Measurements from ENCODE around the gene ZNF75A. TPM values are rescaled to one million over a fixed set of nuclear protein-coding genes. Genes with fewer than 3 reads are reported as not detected.

Gene ZNF75A
- 10 to 100 TPM; 44.3 to 47.9 TPM for total RNA-seq

GRCh38 chr16:3305109-3306068 lies at the start of gene ZNF75A, which contains the start of gene TIGD7:
TSS of gene ZNF75A (plus strand) at chr16:3305497. CDS start at chr16:3308429, 2,932 bp downstream.
TSS of gene TIGD7 (minus strand) at chr16:3305430. CDS start at chr16:3300614, 4,816 bp downstream.

DNA sequence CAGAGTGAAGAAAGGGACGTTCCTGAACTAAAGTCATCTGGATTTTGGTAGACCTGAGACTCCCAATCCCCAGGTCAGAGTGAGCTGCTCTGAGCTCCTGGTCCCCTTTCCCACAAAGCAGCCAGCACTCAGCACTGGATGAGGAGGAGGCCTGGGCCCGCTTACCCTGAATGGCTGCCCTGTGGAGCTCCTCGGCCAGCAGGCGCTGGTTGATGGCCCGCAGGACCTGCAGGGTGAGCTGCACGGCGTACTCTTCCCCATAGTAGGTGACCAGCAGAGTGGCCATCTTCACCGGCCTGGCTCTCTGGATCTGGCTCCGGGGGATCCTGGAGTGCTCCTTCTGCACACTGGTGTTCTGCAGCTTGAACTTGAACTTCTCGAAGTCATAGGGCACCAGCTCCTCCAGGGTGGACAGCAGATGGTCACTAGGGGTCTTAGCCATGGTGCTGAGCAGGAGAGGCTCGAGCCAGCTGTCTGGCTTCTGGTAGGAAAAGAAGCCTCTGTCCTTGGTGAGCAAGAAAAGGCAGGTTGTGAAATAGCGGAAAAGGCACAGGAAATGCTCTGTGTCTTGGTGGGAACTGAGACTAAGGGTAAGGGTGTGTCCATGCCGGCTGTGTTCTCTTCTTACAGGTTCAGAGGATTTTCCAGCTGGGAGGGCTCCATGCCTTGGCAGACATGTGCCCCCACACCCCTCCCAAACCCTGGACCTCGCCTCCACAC lies 49.0 kb upstream of the ZNF75A start, which contains the start of gene MEFV:
Gene MEFV (minus strand): TSS at position 488 of the 720 bp plus-strand sequence. CDS start 46 bp downstream, at position 442.

DNA sequence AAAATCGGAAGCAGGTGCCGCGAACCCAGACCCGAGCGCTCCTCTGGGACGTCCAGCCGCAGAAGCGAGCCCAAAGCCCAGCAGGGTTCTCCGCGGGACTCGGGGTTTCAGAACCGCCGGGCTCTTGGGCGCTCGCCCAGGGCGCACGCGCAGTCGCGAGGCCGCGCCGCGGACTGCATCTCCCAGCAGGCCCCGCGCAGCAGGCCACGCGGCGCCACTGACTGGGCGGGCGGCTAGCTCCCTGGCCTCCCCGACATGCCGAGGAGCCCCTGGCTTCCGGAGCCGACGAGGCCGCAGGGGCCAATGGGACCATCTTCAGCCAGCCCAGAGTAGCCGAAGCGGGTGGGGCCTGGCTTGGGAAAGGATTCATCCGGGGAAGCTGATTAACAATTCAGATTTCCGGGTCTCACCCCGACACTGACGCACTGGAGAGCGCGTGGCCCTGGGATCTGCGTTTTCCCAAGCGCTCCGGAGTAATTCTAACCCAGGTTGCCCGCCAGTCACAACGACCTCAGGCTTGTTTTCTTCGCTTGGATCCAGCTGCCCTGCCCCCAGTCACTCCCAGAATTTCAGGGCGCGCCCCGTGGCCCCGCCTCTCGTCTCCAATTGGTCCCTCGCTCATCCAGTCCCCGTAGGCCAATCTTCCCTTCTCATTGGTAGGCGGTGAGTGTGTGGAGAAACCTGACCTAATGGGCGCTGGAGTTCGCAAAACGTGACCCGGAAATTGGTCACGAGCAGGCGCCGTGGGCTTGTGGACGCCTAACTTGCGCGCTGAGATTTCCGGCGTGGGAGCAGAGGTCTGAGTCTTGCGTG lies 22.4 kb upstream of the ZNF75A start, which contains the start of gene ZNF263:
Gene ZNF263 (plus strand): TSS at position 762 of the 813 bp plus-strand sequence. CDS start 328 bp downstream, outside the sequence.

GRCh38 chr16:3355589-3355988 lies 50.3 kb downstream of the ZNF75A start, which contains the start of gene OR2C1:
TSS of gene OR2C1 (plus strand) at chr16:3355889. CDS start at chr16:3355941, 52 bp downstream.

Other genes starting within 250 kb of the ZNF75A start
- 1,000 to 10,000 TPM; 2,121 to 2,176 TPM for gene IL32, start 239.9 kb upstream of the ZNF75A start, total RNA-seq
- gene ZSCAN10, start 206.2 kb upstream of the ZNF75A start, total RNA-seq: under 1 TPM; 0.24 to 0.28 TPM
- gene ZNF205, start 192.9 kb upstream of the ZNF75A start, total RNA-seq: not detected
- 1 to 10 TPM; 9.7 to 9.8 TPM for gene ZNF213, start 170.5 kb upstream of the ZNF75A start, total RNA-seq
- not detected for gene OR1F1, start 117.3 kb upstream of the ZNF75A start, total RNA-seq
- 10 to 100 TPM; 13.4 to 13.7 TPM for gene ZNF200, start 70.3 kb upstream of the ZNF75A start, total RNA-seq
- under 1 TPM; 0.51 to 0.81 TPM for gene MEFV, start 48.9 kb upstream of the ZNF75A start, total RNA-seq
- gene ZNF263, start 22.0 kb upstream of the ZNF75A start, total RNA-seq: 10 to 100 TPM; 23.7 to 27.2 TPM
- 1 to 10 TPM; 5.0 to 5.3 TPM for gene TIGD7, start 67 bp upstream of the ZNF75A start, total RNA-seq
- not detected for gene OR2C1, start 50.4 kb downstream of the ZNF75A start, total RNA-seq
- 10 to 100 TPM; 18.8 to 23.3 TPM for gene ZSCAN32, start 95.5 kb downstream of the ZNF75A start, total RNA-seq
- gene ZNF174, start 95.7 kb downstream of the ZNF75A start, total RNA-seq: 10 to 100 TPM; 13.1 to 14.3 TPM
- 1 to 10 TPM; 2.4 to 2.5 TPM for gene ZNF597, start 138.0 kb downstream of the ZNF75A start, total RNA-seq
- gene NAA60, start 138.2 kb downstream of the ZNF75A start, total RNA-seq: 10 to 100 TPM; 45.1 to 50.2 TPM
- gene C16orf90, start 190.0 kb downstream of the ZNF75A start, total RNA-seq: not detected
- 10 to 100 TPM; 33.4 to 37.5 TPM for gene CLUAP1, start 195.5 kb downstream of the ZNF75A start, total RNA-seq

Data from activated naive CD4-positive, alpha-beta T cell treated with anti-CD3 and anti-CD28 coated beads, Interleukin-2, amount 10 ng/mL, durations not matched to agents 5 hours and 36 hours (primary cell).